Esophagus (tissue), 2 donors: ENCODE data around the gene LRP1B. TPM values are rescaled to one million over a fixed set of nuclear protein-coding genes. Genes with fewer than 3 reads are reported as not detected.

Experiments used
- H3K27ac ChIP-seq, 2 donors: one replicate each; pipeline ENCODE4 v1.5.1; 2013; ENCODE audit warnings: low read depth in 2 of 2, mild to moderate bottlenecking in 2 of 2, inconsistent platforms in 1 of 2, low read length in 1 of 2, moderate library complexity in 1 of 2
- H3K27me3 ChIP-seq, 2 donors: one replicate each; pipeline ENCODE4 v1.6.1; 2013; ENCODE audit warnings: low read length in 2 of 2, control low read depth in 1 of 2, mild to moderate bottlenecking in 1 of 2; ENCODE audit not compliant: insufficient read depth in 2 of 2, control insufficient read depth in 1 of 2
- H3K36me3 ChIP-seq, 2 donors: one replicate each; pipeline ENCODE4 v1.6.1; 2013; ENCODE audit warnings: low read length in 1 of 2; ENCODE audit not compliant: control insufficient read depth in 2 of 2, insufficient read depth in 2 of 2
- H3K4me1 ChIP-seq, 2 donors: one replicate each; pipeline ENCODE4 v1.6.1; 2013; ENCODE audit warnings: low read length in 1 of 2; ENCODE audit not compliant: control insufficient read depth in 2 of 2, insufficient read depth in 2 of 2
- H3K4me3 ChIP-seq, 2 donors: one replicate each; pipeline ENCODE4 v1.5.1; 2013; ENCODE audit warnings: low read length in 2 of 2, mild to moderate bottlenecking in 2 of 2, low read depth in 1 of 2, moderate library complexity in 1 of 2
- H3K9me3 ChIP-seq, 2 donors: one replicate each; pipeline ENCODE4 v1.6.1; 2013; ENCODE audit warnings: mild to moderate bottlenecking in 2 of 2, low read depth in 1 of 2, low read length in 1 of 2, moderate library complexity in 1 of 2; ENCODE audit not compliant: control insufficient read depth in 2 of 2, insufficient read depth in 1 of 2
- WGBS, 2 donors: extraction: QIAGEN DNeasy Blood & Tissue Kit; methylation state at CpG; one replicate each; pipeline ENCODE4 v1.1.7; 2013; 5-methylcytosine and 5-hydroxymethylcytosine counted together
- polyA plus RNA-seq, 2 donors: library from polyadenylated mRNA; stranded (reverse); fragments of 200-250 nt; gene quantifications; one replicate each; pipeline ENCODE4 v1.2.3, GENCODE V29; 2013
- donor health status: healthy with polysubstance abuse.
- donor health status: Bipolar disorder and iron deficiency.

The LRP1B gene
- polyA plus RNA-seq, 2 donors, result 0.02 to 0.10 TPM

DNA sequence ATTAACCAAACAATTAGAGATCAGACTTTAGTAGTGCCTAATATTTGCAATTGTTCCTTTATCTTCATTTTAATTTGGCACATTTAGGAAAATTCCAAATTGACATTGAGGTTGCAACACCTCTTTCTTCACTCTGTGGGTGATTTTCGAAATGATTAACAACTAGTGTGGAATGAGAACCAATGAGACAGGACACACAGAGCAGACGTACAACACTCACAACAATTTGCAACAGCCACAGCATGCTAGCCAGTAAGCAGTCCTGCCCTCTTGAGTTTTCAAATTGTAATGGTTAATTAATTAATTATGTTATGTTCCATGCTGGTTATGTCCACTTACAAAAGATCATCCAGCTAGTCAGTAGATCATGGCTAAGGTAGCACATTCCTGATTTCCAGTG is 339.3 kb downstream of the LRP1B start:
- H3K27me3 ChIP-seq, result peaks cover 0 to 3% of the 10 kb centered on the region in 2 donors
- H3K27ac ChIP-seq, result no peak overlapping the region
- no peaks in the 10 kb centered on the region for H3K9me3 ChIP-seq
- H3K4me3 ChIP-seq, result no peak overlapping the region
- 58 to 75% methylated on average over 2 of the region's 2 CpGs for WGBS, 2 donors
- H3K36me3 ChIP-seq, result no peaks in the 10 kb centered on the region
- H3K4me1 ChIP-seq, result no peaks in the 10 kb centered on the region

DNA sequence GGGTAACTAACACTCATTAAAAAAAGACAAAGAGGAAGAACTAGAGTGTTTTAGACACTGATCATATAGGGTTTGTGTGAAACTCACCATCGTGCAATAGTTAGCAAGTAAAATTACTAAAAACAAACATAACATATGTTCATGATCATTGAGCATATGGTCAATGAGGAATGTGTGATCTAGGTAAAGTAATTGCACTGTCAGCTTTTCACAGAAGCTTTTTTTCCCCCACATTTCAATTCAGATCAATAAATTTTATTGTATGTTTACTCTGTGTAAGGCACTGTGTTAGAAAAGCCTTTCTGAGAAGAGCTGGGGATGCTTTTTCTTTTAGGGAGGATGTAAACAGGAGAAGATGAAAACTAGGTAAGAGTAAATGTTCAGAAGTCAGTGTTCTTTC is 348.2 kb downstream of the LRP1B start:
- Histone ChIP-seq H3K27ac (no peak overlapping the region), H3K4me1 (no peaks in the 10 kb centered on the region), H3K9me3 (no peaks in the 10 kb centered on the region), H3K27me3 (no peaks in the 10 kb centered on the region), H3K4me3 (no peak overlapping the region), H3K36me3 (no peaks in the 10 kb centered on the region)
- WGBS, 2 donors, result 65 to 70% methylated on average over 1 of the region's 1 CpG

DNA sequence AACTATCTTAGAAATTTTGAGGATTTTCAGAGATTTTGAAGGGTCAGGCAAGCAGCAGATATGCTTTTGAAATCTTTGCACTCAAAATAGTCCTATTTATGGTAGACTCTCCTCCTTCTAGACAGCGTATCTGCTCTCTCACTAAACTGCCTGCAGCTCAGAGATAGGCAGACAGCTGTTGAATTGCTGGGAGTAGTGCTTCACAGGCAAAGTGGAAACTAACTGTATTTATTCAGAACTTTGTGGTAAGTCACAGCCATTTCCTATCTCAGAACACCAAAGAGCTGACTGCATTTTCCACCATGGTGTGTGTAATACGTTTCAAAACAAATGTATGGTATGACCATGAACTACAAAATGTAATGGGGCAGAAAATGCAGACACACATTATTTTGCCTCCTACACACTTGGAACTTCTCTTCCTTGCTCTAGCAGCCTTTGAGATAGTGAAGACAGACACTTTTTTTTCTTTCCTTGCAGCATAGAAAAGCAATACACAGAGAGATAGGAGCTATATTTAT is 352.4 kb downstream of the LRP1B start:
- Histone ChIP-seq H3K27me3 (no peaks in the 10 kb centered on the region), H3K36me3 (no peaks in the 10 kb centered on the region), H3K4me3 (no peak overlapping the region), H3K27ac (no peak overlapping the region), H3K4me1 (no peaks in the 10 kb centered on the region), H3K9me3 (no peaks in the 10 kb centered on the region)
- 49 to 63% methylated on average over 2 of the region's 2 CpGs for WGBS, 2 donors

GRCh38 chr2:141770530-141770929 is 360.3 kb downstream of the LRP1B start:
- H3K36me3 ChIP-seq, result no peaks in the 10 kb centered on the region
- H3K27ac ChIP-seq, result no peak overlapping the region
- H3K4me1 ChIP-seq, result no peaks in the 10 kb centered on the region
- H3K9me3 ChIP-seq, result no peaks in the 10 kb centered on the region
- WGBS, 2 donors, result 79 to 83% methylated on average over 6 of the region's 6 CpGs
- no peak overlapping the region for H3K4me3 ChIP-seq
- H3K27me3 ChIP-seq, result no peaks in the 10 kb centered on the region

GRCh38 chr2:141767691-141768090 is 363.1 kb downstream of the LRP1B start:
- Histone ChIP-seq H3K4me1 (no peaks in the 10 kb centered on the region), H3K4me3 (no peak overlapping the region), H3K36me3 (no peaks in the 10 kb centered on the region), H3K27me3 (no peaks in the 10 kb centered on the region), H3K9me3 (no peaks in the 10 kb centered on the region), H3K27ac (no peak overlapping the region)
- 80 to 86% methylated on average over 1 of the region's 1 CpG for WGBS, 2 donors

GRCh38 chr2:141767051-141767450 is 363.8 kb downstream of the LRP1B start:
- 70 to 76% methylated on average over 2 of the region's 2 CpGs for WGBS, 2 donors

GRCh38 chr2:141766225-141766624 is 364.6 kb downstream of the LRP1B start:
- Histone ChIP-seq H3K27me3 (no peaks in the 10 kb centered on the region), H3K4me1 (no peaks in the 10 kb centered on the region), H3K36me3 (no peaks in the 10 kb centered on the region), H3K27ac (no peak overlapping the region), H3K4me3 (no peak overlapping the region), H3K9me3 (no peaks in the 10 kb centered on the region)
- WGBS, 2 donors, result 50 to 54% methylated on average over 2 of the region's 2 CpGs

More at GRCh38 chr2:141767051-141767450, 363.8 kb downstream of the LRP1B start:
- Histone ChIP-seq H3K4me1 (no peaks in the 10 kb centered on the region), H3K4me3 (no peak overlapping the region), H3K27ac (no peak overlapping the region), H3K9me3 (no peaks in the 10 kb centered on the region), H3K36me3 (no peaks in the 10 kb centered on the region), H3K27me3 (no peaks in the 10 kb centered on the region)

DNA sequence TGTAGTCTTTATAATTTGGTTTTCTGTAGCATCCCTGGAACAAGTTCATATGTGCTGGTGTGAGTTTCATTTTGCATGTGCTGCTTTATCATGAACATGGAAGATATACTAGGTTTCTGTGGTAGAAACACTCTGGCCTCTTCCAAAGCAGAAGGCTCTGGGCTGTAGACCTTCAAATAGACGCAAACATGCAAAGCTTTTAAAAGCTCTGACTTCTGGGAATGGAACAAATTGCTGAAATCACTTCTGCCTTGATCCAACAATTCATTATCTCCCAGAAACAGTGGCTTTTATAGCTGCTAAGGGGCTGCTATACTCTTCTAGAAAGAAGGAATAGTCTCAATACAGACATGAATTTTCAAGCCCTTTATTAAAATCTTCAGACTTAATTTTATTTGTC is 382.2 kb downstream of the LRP1B start:
- Histone ChIP-seq H3K4me3 (no peak overlapping the region), H3K36me3 (no peaks in the 10 kb centered on the region), H3K4me1 (no peaks in the 10 kb centered on the region), H3K27me3 (no peaks in the 10 kb centered on the region), H3K9me3 (peaks cover 3 to 4% of the 10 kb centered on the region in 2 donors), H3K27ac (no peak overlapping the region)
- WGBS, 2 donors, result 50 to 80% methylated on average over 1 of the region's 1 CpG

DNA sequence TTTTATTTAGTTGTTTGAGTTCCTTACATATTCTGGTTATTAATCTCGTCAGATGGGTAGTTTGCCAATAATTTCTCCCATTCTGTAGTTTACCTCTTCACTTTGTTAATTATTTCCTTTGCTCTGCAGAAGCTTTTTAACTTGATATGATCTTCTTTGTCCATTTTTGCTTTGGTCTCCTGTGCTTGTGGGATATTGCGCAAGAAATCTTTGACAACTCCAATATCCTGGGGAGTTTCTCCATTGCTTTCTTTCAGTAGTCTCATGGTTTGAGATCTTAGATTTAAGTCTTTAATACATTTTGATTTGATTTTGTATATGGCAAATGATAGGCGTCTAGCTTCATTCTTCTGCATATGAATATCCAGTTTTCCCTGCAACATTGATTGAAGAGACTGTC is 389.2 kb downstream of the LRP1B start:
- 74 to 84% methylated on average over 3 of the region's 3 CpGs for WGBS, 2 donors
- Histone ChIP-seq H3K4me3 (no peak overlapping the region), H3K27ac (no peak overlapping the region), H3K4me1 (no peaks in the 10 kb centered on the region), H3K9me3 (peaks cover 3 to 4% of the 10 kb centered on the region in 2 donors), H3K27me3 (no peaks in the 10 kb centered on the region), H3K36me3 (no peaks in the 10 kb centered on the region)

DNA sequence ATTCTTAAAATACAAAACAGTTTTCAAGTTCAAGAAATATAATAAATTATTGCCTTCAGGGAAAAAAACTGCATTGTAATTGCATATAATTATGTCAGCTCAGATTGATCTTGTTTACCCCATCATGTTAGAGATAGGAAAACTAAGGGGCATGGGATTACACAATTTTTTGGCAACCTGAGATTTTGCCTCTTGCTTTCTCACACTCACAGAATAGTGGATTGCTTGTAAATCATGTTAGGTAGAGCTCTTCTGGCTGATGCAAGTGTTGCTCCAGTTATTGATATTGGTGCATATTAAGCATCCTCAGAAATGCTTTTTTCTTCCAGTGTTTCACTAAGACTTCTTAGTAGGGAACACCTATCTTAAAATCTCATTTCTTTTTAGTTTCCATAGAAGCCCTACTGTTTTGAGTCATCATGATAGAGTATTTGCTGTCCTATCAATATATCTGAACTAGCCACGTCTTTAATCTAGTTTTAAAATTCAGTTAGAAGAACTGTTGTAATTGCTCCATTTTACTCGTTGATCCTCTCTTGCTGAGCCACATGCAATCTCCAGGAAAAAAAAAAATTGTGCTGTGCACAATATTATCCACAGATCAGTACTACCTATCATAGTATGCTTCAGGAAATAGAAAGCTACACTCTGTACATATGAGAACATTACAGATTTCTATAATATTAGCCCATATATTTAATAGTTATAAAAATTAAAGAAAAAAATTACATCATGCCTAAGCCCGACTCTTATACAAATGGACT is 393.1 kb downstream of the LRP1B start:
- 40 to 58% methylated on average over 3 of the region's 3 CpGs for WGBS, 2 donors

More for the DNA sequence above, 393.1 kb downstream of the LRP1B start:
- H3K27ac ChIP-seq, result no peak overlapping the region
- H3K36me3 ChIP-seq, result no peaks in the 10 kb centered on the region
- H3K4me3 ChIP-seq, result no peak overlapping the region
- no peaks in the 10 kb centered on the region for H3K9me3 ChIP-seq
- H3K4me1 ChIP-seq, result no peaks in the 10 kb centered on the region
- no peaks in the 10 kb centered on the region for H3K27me3 ChIP-seq
